Thyroid gland (tissue), 4 donors: Measurements from ENCODE around the gene PPIC.

Experiments
- CTCF ChIP-seq, 6 experiments: fragments of 200-600 bp in 3 of 6; fragments of 450-650 bp in 3 of 6; sonication (generic) in 3 of 6; IDR thresholded peaks; one replicate each; pipeline ENCODE4 v1.5.1; 2016 to 2019; ENCODE audit warnings: antibody characterized with exemption in 6 of 6, mild to moderate bottlenecking in 2 of 6, inconsistent platforms in 1 of 6, moderate library complexity in 1 of 6
- POLR2A ChIP-seq, 2 donors: fragments of 450-650 bp; IDR thresholded peaks; one replicate each; pipeline ENCODE4 v1.6.1; 2017; ENCODE audit warnings: antibody characterized with exemption in 2 of 2, mild to moderate bottlenecking in 2 of 2, moderate library complexity in 1 of 2

GRCh38 chr5:122985006-122985700 lies 51.4 kb downstream of the PPIC start:
- TF ChIP-seq CTCF (IDR thresholded peaks at IDR 0.05) (no peak), POLR2A (IDR thresholded peaks at IDR 0.05) (no peak)
